ENCODE data around the gene LYRM9. TPM values are rescaled to one million over a fixed set of nuclear protein-coding genes. Genes with fewer than 3 reads are reported as not detected.

The LYRM9 gene
- total and polyA plus RNA-seq, 2 of the 8 experiments (the other 6 are each of a cell fraction or from before 2014, with no cell fraction given), result 4.3 to 5.2 TPM

DNA sequence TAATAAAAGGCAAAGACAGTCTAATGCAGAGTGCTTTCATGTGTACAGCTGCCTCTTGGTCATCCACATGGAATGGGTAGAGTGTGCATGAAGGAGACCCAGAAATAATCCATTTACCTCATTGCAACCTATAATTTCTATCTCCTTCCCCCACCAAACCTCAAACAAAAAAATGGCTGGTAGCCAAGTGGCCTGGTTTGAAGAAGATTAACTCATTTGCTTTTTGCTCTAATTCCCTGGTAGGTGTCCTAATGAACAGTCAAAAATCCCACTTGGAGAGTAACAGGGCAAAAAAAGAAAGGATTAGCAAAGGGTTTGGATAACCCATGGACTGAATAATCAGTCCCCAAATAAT is 13.0 kb upstream of the LYRM9 start:
- Histone ChIP-seq H3K23ac (ENCODE audit: insufficient read length) (no peak overlapping the region), H3K9me3 (ENCODE audit: insufficient read depth in 2 of 2, low read depth in 1 of 2, low read length in 1 of 2) (no peaks in the 10 kb centered on the region), H3K4me2 (ENCODE audit: insufficient read depth in 1 of 2, low read depth in 2 of 2, low read length in 2 of 2) (no peak overlapping the region), H3K27me3 (replicated peaks in 1 of 4; ENCODE audit: control insufficient read depth in 3 of 4, extremely low read depth in 1 of 4, insufficient read depth in 3 of 4, low read length in 3 of 4) (peaks cover 0 to 11% (median 5%) of the 10 kb centered on the region in 4 experiments; a peak in 5 of 7 replicates), H4K8ac (ENCODE audit: extremely low read depth, insufficient read depth, low read length) (no peak overlapping the region), H2AK5ac (ENCODE audit: low read depth, low read length) (no peak overlapping the region), H2BK120ac (replicated peaks; ENCODE audit: low read depth, low read length) (no peak overlapping the region), H2BK12ac (ENCODE audit: low read depth, low read length) (no peak overlapping the region), H3K23me2 (ENCODE audit: low read depth, low read length) (no peaks in the 10 kb centered on the region), H4K5ac (ENCODE audit: insufficient read length, low read depth, low read length) (no peak overlapping the region), H3K4me3 (ENCODE audit: extremely low read depth in 1 of 4, insufficient read depth in 2 of 4, low read depth in 3 of 4, low read length in 4 of 4) (no peak overlapping the region), H3K79me2 (ENCODE audit: control insufficient read depth in 1 of 2, insufficient read depth in 2 of 2, low read length in 2 of 2) (no peaks in the 10 kb centered on the region), H4K91ac (replicated peaks; ENCODE audit: insufficient read length, low read length) (no peak overlapping the region), H3K4ac (replicated peaks; ENCODE audit: insufficient read length, low read depth, low read length) (no peak overlapping the region), H3K27ac (ENCODE audit: low read depth, low read length) (no peak overlapping the region), H2AFZ (ENCODE audit: low read length) (no peak overlapping the region), H3K9ac (replicated peaks in 1 of 4; ENCODE audit: extremely low read depth in 1 of 4, low read depth in 3 of 4, low read length in 3 of 4) (no peak overlapping the region), H3K14ac (ENCODE audit: insufficient read length) (no peak overlapping the region), H3K36me3 (ENCODE audit: control insufficient read depth in 2 of 4, insufficient read depth in 4 of 4, low read length in 3 of 4) (no peaks in the 10 kb centered on the region), H3K4me1 (replicated peaks in 1 of 4; ENCODE audit: control insufficient read depth in 3 of 4, insufficient read depth in 4 of 4, low read length in 3 of 4) (peaks cover 0 to 5% (median 0%) of the 10 kb centered on the region in 4 experiments; a peak in 3 of 7 replicates), H3K56ac (replicated peaks; ENCODE audit: insufficient read length, low read depth, low read length) (no peak overlapping the region), H3K79me1 (ENCODE audit: low read depth, low read length) (no peaks in the 10 kb centered on the region), H2BK5ac (ENCODE audit: low read depth, low read length) (no peak overlapping the region), H4K20me1 (replicated peaks in 1 of 2; ENCODE audit: control insufficient read depth in 1 of 2, insufficient read depth in 2 of 2, low read length in 2 of 2) (no peaks in the 10 kb centered on the region), H2BK20ac (ENCODE audit: low read length) (no peak overlapping the region), H2BK15ac (ENCODE audit: low read length) (no peak overlapping the region), H3K18ac (ENCODE audit: extremely low read depth, low read length) (no peak overlapping the region)
- CTCF ChIA-PET (ENCODE audit: partially characterized antibody), result interaction anchor here (1.3 kb wide), 1 partner anchor 26 kb away, joined by 4 read pairs; no protein-coding TSS in a partner anchor
- no peak for FAIRE-seq
- no peak for DNase-seq (ENCODE audit: low read depth in 1 of 2, low spot score in 2 of 2)
- POLR2A ChIA-PET (ENCODE audit: partially characterized antibody), result interaction anchor here (1.1 kb wide), 1 partner anchor 13 kb away, joined by 3 read pairs; the partner anchor contains the start of gene LYRM9
- no peak for TF ChIP-seq RXRA (IDR thresholded peaks at IDR 0.05; ENCODE audit: insufficient read depth, low read depth, low read length)
- no peak for TF ChIP-seq JUN (IDR thresholded peaks at IDR 0.05; ENCODE audit: low read depth, low read length)
- no peak for TF ChIP-seq SUZ12 (IDR thresholded peaks at IDR 0.05; ENCODE audit: low read length)
- TF ChIP-seq POLR2A (IDR thresholded peaks at IDR 0.05; ENCODE audit: control extremely low read depth in 1 of 2, low read depth in 2 of 2, low read length in 2 of 2), result no peak
- TF ChIP-seq KDM4A (IDR thresholded peaks at IDR 0.05; ENCODE audit: low read depth, low read length, severe bottlenecking), result no peak

Data from H1 (cell line).